Loucy (cell line): ENCODE data around the gene ETV3.

Source experiments
- EZH2phosphoT487 ChIP-seq: fragments of 200-600 bp; IDR thresholded peaks from 2 replicates; pipeline ENCODE4 v1.6.1; 2018; ENCODE audit warnings: antibody characterized with exemption, mild to moderate bottlenecking, moderate library complexity, borderline replicate concordance
- TF ChIP-seq, protein P1 (sequence below): fragments of 200-600 bp; sonication (generic); conservative IDR thresholded peaks from 2 replicates; pipeline ENCODE4 v1.5.1; 2014; ENCODE audit warnings: mild to moderate bottlenecking, antibody characterized with exemption, low read length

GRCh38 chr1:157132616-157133167 lies 5.5 kb downstream of the ETV3 start:
- TF ChIP-seq, protein P1, sequence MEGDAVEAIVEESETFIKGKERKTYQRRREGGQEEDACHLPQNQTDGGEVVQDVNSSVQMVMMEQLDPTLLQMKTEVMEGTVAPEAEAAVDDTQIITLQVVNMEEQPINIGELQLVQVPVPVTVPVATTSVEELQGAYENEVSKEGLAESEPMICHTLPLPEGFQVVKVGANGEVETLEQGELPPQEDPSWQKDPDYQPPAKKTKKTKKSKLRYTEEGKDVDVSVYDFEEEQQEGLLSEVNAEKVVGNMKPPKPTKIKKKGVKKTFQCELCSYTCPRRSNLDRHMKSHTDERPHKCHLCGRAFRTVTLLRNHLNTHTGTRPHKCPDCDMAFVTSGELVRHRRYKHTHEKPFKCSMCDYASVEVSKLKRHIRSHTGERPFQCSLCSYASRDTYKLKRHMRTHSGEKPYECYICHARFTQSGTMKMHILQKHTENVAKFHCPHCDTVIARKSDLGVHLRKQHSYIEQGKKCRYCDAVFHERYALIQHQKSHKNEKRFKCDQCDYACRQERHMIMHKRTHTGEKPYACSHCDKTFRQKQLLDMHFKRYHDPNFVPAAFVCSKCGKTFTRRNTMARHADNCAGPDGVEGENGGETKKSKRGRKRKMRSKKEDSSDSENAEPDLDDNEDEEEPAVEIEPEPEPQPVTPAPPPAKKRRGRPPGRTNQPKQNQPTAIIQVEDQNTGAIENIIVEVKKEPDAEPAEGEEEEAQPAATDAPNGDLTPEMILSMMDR, result no peak
- no peak for TF ChIP-seq EZH2phosphoT487
